IPS DF 6.9 (cell line): ENCODE results near the gene PSMG4.

Source experiments
- DNase-seq: peaks from one replicate; pipeline ENCODE4 v3.0.0-alpha.2; 2013; ENCODE audit warnings: low read depth, low spot score
- H3K27ac ChIP-seq: one replicate; pipeline ENCODE4 v1.5.1; 2013; ENCODE audit warnings: low read length, control low read depth
- H3K27me3 ChIP-seq: 2 replicates; pipeline ENCODE4 v1.6.1; 2013; ENCODE audit warnings: mild to moderate bottlenecking, low read length; ENCODE audit not compliant: control insufficient read depth, insufficient read depth
- H3K36me3 ChIP-seq: 2 replicates; pipeline ENCODE4 v1.6.1; 2013; ENCODE audit warnings: low read length; ENCODE audit not compliant: control insufficient read depth, insufficient read depth
- H3K4me1 ChIP-seq: 2 replicates; pipeline ENCODE4 v1.6.1; 2013; ENCODE audit warnings: low read length; ENCODE audit not compliant: control insufficient read depth, insufficient read depth
- H3K4me3 ChIP-seq: 2 replicates; pipeline ENCODE4 v1.5.1; 2013; ENCODE audit warnings: mild to moderate bottlenecking, low read length
- H3K9me3 ChIP-seq: 2 replicates; pipeline ENCODE4 v1.6.1; 2013; ENCODE audit warnings: low read length, inconsistent platforms; ENCODE audit not compliant: control insufficient read depth, insufficient read depth
- WGBS: extraction: QIAGEN DNeasy Blood & Tissue Kit; methylation state at CpG from one replicate; pipeline ENCODE4 v1.1.7; 2013; ENCODE audit warnings: mixed read lengths, missing lambda C conversion rate; ENCODE audit not compliant: insufficient read length, insufficient coverage; 5-methylcytosine and 5-hydroxymethylcytosine counted together

The PSMG4 gene

DNA sequence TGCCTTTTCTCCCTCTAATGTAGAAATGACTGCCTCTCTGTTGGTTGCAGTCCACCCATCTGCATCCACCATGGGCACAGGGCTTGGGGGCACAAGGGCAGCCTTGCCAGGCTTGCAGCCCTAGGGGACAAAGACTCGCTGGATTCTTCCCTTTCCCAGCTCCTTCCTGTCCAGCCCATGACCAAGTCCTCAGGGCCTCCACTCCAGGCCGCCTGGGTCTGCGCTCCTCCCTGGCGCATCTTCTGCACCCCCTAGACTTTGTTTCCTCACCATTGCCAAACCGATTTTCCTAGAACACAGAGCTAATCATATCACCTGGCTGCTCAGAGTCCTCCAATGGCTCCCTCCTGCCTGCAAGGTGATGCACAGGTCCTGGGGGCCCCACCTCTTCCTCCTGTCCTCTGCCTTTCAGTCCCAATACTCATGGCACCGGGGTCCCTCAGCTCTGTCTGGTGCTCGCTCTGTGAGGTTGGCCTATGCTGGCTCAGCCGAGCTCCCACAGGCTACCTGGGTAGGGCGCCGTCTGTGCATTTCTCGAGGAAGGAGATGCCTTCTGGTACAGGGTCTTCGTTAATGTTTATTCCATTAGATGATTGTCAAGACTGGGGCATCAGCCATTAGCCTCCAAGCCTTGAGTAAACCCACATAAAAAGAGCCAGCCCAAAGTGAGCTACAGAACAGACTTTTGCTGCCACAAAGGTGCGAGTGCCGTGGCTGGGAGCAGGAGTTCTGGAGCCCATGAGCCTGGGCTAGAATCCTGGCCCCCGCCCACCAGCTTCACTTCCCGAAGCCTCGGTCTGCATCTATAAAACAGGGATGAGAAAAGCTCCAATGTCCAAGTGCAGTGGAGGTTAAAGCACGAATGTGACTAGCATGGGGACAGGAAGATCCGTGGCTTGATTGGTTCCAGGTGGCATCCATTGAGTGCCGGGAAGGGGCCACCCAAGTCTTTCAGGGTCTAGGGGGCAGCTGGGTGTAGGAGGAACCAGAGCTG lies 17.7 kb downstream of the PSMG4 start:
- Histone ChIP-seq H3K27me3 (no peaks in the 10 kb centered on the region), H3K27ac (no peak overlapping the region), H3K4me3 (no peak overlapping the region), H3K4me1 (no peaks in the 10 kb centered on the region; the same call in 1 of the 2 replicates), H3K9me3 (no peaks in the 10 kb centered on the region), H3K36me3 (peaks cover 6% of the 10 kb centered on the region; the same call in 1 of the 2 replicates)
- no peak for DNase-seq
- no CpG with 5 or more reads among the region's 20 CpGs for whole genome bisulfite sequencing

DNA sequence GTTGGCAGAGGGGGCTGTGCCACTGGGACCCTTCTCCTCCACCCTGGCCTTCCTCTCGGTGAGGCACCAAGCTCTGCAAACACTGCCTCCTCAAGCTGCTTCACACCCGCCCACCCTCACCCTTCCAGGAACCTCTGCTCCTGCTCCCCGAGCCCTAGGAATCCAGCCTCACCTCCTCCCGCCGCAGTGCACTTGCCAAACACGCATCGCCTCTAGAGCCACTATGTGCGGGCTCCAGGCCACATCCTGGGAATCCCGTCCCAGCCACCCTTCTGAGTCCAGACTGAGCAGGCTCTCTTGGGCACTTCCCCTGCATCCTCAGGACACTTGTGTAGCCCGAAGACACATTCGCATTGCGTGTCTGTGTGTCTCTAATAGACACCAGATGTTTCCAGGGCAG lies 18.5 kb downstream of the PSMG4 start:
- no peak overlapping the region for H3K4me3 ChIP-seq
- H3K4me1 ChIP-seq = peaks cover 2% of the 10 kb centered on the region; the same call in 1 of the 2 replicates
- no peaks in the 10 kb centered on the region for H3K27me3 ChIP-seq
- no peak overlapping the region for H3K27ac ChIP-seq
- no peak for DNase-seq
- H3K36me3 ChIP-seq = peaks cover 6% of the 10 kb centered on the region; the same call in 1 of the 2 replicates
- WGBS = no CpG with 5 or more reads among the region's 12 CpGs
- H3K9me3 ChIP-seq = no peaks in the 10 kb centered on the region

DNA sequence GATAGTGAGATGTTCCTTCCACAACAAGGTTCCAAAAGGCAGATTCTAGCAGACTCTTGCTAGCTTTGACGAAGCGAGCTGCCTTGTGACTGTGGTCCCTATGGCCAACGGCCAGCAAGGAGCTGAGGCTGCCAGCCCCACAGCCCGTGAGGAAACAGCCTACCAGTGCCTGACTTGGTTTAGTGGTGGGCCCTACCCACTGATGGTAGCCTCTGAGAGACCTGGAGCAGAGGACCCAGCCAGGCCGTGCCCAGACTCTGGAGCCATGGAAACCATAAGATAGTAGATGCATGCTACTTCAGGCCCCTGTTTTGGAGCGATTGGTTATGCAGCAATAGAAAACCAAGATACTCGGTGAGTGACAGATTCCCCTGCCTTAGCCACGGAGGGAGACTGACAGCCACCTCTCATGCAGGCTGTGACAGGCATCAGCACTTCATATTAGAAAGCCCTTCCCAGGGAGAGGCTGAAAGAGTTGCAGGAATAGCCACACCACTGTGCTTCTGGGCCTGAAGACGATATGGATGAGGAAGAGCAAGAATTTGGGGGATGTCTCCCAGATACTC lies 19.2 kb downstream of the PSMG4 start:
- no CpG with 5 or more reads among the region's 9 CpGs for WGBS
- Histone ChIP-seq H3K27me3 (no peaks in the 10 kb centered on the region), H3K4me3 (no peak overlapping the region)

DNA sequence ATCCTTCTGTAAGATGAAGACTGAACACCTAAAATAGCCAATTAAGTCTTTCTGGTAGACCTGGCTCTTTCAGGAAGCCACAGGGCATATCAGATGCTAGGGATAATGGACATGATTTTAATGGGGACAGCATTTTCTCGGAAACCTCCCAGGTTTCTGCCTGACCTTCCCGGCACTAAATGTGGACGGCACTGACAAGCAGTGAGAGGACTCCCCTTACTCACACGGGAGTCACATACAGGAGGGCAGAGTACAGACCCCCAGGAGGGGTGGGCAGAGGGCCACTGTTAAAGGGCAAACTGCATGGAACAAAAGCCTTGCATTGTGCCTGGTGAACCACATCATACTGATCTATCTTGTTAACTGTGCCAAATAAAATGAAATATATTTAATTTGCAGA lies 19.9 kb downstream of the PSMG4 start:
- Histone ChIP-seq H3K9me3 (no peaks in the 10 kb centered on the region), H3K27ac (no peak overlapping the region), H3K36me3 (no peaks in the 10 kb centered on the region), H3K27me3 (no peaks in the 10 kb centered on the region), H3K4me3 (no peak overlapping the region), H3K4me1 (peaks cover 7% of the 10 kb centered on the region)
- no peak for DNase-seq
- WGBS = no CpG with 5 or more reads among the region's 4 CpGs

More for the DNA sequence above, 19.2 kb downstream of the PSMG4 start:
- DNase-seq = no peak
- Histone ChIP-seq H3K4me1 (peaks cover 7% of the 10 kb centered on the region), H3K36me3 (peaks cover 4% of the 10 kb centered on the region; the same call in 1 of the 2 replicates), H3K27ac (no peak overlapping the region), H3K9me3 (no peaks in the 10 kb centered on the region)

DNA sequence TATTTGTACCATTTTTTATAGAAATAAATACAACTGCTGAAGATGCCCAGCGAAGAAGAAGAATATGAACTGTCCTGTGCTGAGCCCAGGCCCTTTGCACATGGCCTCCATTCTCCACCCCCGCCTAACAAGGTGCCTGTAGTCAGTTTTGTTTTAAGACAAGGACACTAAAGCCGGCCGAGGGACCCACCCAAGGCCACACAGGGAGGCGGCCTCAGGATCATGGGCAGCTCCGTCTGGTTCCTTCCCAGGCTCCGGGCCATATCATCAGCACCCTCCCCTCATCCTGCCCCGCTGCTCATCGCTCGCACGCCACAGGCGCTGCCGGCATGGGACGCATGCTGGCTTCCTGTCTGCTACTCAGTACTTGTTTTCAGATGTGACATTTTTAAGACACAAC lies 21.3 kb downstream of the PSMG4 start:
- H3K27me3 ChIP-seq = no peaks in the 10 kb centered on the region

DNA sequence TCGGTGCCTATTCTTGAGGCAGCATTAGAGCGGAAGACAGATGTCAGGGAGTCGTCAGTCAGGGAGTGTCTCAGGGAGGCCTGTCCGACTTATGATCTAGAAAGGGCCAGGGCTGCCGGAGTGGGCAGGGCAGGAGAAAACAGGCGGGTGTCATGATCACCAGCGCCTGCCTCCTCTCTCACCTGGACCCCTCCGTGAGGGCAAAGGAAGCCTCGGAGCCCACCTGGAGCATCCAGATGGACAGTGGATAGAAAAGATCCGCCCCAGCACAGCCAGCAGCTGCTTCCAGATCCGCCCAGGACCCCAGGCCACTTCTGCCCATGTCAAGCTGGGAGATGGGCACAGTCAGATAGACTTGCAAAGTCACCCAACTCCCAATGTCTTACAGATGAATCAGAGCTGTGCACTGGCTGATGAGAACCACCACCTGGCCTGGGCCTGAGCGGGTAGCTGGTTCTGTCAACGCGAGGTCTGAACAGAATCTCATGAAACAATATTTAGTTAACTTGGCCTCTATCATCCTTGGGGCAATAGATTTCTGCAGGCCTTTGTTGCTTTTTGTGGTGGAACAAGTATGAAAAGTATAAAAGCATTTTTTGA lies 22.2 kb downstream of the PSMG4 start:
- no peak for DNase-seq
- H3K9me3 ChIP-seq = no peaks in the 10 kb centered on the region
- H3K4me1 ChIP-seq = peaks cover 7% of the 10 kb centered on the region
- H3K27me3 ChIP-seq = no peaks in the 10 kb centered on the region
- H3K36me3 ChIP-seq = peaks cover 3% of the 10 kb centered on the region; the same call in 1 of the 2 replicates
- no CpG with 5 or more reads among the region's 14 CpGs for WGBS
- no peak overlapping the region for H3K27ac ChIP-seq
- no peak overlapping the region for H3K4me3 ChIP-seq

More for the DNA sequence above, 21.3 kb downstream of the PSMG4 start:
- H3K36me3 ChIP-seq = peaks cover 3% of the 10 kb centered on the region; the same call in 1 of the 2 replicates
- peaks cover 7% of the 10 kb centered on the region for H3K4me1 ChIP-seq
- no peak overlapping the region for H3K4me3 ChIP-seq
- no CpG with 5 or more reads among the region's 14 CpGs for WGBS
- no peak overlapping the region for H3K27ac ChIP-seq
- DNase-seq = no peak
- no peaks in the 10 kb centered on the region for H3K9me3 ChIP-seq

DNA sequence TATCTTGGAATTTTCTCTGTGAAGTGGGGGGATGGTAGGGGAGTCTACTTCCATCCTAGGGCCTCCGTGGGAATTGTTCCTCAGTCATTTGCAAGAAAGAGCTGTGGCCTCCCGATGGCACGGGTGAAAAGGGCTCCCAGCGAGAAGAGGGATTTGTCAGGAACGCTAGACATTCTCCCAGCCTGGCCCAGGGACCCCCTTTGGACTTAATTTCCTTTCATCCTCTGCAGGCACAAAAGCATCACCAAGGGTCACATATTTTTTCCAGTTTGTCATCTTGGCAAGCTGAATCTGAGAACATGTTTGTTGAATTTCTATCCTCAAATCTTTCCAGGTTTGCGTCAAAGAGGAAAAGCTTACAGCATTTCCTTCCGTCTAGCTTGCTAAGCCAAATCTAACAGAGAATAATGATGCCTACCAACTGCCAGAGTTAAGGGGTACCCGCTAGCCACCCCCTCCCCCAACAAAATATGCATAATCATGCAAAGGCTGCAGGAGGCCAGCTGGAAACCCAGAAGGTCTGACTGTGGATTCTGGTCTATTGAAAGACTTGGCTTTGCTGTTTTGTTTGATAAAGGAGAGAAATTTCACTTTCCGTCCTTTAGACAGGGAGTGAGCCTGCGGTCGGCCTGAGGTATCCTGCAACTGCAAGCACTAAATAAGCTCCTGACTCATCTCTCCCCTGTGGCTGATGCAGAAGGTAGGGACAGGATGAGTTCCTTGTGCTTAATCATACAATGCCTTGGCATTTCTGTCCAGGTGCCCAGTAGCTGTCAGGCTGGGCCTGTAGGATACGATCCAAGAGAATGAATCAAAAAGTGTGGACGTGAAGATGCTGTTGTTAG lies 23.1 kb downstream of the PSMG4 start:
- H3K27ac ChIP-seq = no peak overlapping the region
- WGBS = no CpG with 5 or more reads among the region's 13 CpGs
- no peak for DNase-seq
- H3K36me3 ChIP-seq = peaks cover 6% of the 10 kb centered on the region
- H3K9me3 ChIP-seq = no peaks in the 10 kb centered on the region
- peaks cover 7% of the 10 kb centered on the region for H3K4me1 ChIP-seq
- H3K4me3 ChIP-seq = no peak overlapping the region
- H3K27me3 ChIP-seq = no peaks in the 10 kb centered on the region

DNA sequence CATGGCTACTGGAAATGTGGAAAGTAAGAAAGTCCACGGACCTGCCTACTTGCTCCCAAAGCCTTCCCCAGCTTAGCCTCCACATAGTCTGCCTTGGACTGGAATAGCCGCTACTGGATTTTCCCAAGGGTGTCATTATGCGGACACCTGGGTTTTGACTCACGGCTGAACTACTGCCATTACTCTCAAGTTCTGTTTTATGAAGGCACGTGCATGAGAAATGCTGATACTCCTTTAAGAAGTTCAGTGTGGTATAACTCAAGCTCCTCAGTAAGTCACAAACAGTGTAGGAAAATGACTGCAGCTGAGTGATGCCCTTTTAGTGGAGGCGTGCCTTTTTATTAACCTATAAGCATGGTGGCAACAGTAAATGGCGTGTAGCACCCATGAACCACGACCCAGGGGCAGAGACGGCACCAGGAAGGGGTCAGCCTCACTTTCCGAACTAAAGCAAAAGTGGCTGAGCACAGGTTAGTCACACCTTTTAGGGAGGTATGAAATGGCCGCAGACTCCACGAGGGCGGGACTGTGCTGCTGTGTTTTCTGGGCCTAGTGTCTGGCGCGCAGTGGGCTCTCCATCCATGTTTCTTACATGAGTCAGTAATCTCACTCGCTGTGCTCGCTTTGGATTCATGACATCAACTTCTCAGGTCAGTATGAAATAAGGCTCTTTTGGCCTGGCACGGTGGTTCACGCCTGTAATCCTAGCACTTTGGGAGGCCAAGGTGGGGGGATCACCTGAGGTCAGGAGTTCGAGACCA lies 23.9 kb downstream of the PSMG4 start:
- DNase-seq = no peak
- no peaks in the 10 kb centered on the region for H3K27me3 ChIP-seq
- peaks cover 10% of the 10 kb centered on the region for H3K36me3 ChIP-seq
- WGBS = no CpG with 5 or more reads among the region's 20 CpGs
- H3K27ac ChIP-seq = no peak overlapping the region
- H3K4me3 ChIP-seq = no peak overlapping the region
- no peaks in the 10 kb centered on the region for H3K9me3 ChIP-seq
- peaks cover 7% of the 10 kb centered on the region for H3K4me1 ChIP-seq

DNA sequence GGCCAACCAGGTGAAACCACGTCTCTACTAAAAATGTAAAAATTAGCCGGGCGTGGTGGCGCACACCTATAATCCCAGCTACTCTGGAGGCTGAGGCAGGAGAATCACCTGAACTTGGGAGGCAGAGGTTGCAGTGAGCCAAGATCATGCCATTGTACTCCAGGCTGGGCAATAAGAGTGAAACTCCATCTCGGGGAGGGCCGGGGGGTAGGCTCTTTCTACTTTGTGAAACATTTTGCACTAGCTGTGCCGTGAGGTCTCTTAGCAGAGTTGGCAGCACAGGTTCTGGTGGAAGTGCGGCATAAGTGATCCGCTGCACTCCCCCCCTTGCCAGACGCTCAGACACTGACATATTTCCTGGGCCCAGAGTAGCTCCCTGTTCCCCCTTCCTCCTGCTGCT lies 24.5 kb downstream of the PSMG4 start:
- H3K4me1 ChIP-seq = peaks cover 7% of the 10 kb centered on the region
- H3K4me3 ChIP-seq = no peak overlapping the region
- peaks cover 10% of the 10 kb centered on the region for H3K36me3 ChIP-seq
- no peaks in the 10 kb centered on the region for H3K9me3 ChIP-seq
- WGBS = no CpG with 5 or more reads among the region's 10 CpGs
- H3K27ac ChIP-seq = no peak overlapping the region
- no peak for DNase-seq
- H3K27me3 ChIP-seq = no peaks in the 10 kb centered on the region
